ENCODE measurements around the gene OGFR.

OGFR gene

GRCh38 chr20:62769346-62770071 is 35.1 kb upstream of the OGFR start:
- DNase-seq = no peak

- no peak for DNase-seq
Observed at GRCh38 chr20:62770111-62770910, 34.3 kb upstream of the OGFR start.

- DNase-seq = no peak
Observed at GRCh38 chr20:62770916-62771315, 33.7 kb upstream of the OGFR start.

- no peak for DNase-seq
Observed at GRCh38 chr20:62771396-62772102, 33.1 kb upstream of the OGFR start.

GRCh38 chr20:62772103-62772611 is 32.5 kb upstream of the OGFR start:
- no peak for DNase-seq

GRCh38 chr20:62772619-62772989 is 32.0 kb upstream of the OGFR start:
- DNase-seq = no peak

- DNase-seq = no peak
Observed at GRCh38 chr20:62772990-62773844, 31.4 kb upstream of the OGFR start.

- no peak for DNase-seq
Observed at GRCh38 chr20:62773845-62774714, 30.6 kb upstream of the OGFR start.

GRCh38 chr20:62774762-62775161 is 29.9 kb upstream of the OGFR start:
- DNase-seq = no peak

GRCh38 chr20:62775206-62775605 is 29.4 kb upstream of the OGFR start:
- DNase-seq = no peak

- DNase-seq = no peak
Observed at GRCh38 chr20:62776035-62776691, 28.5 kb upstream of the OGFR start.

- DNase-seq = peak in 1 of 2 experiments; percentile 72
Observed at GRCh38 chr20:62776692-62777527, 27.7 kb upstream of the OGFR start.

- no peak for DNase-seq
Observed at GRCh38 chr20:62777528-62777830, 27.2 kb upstream of the OGFR start.

GRCh38 chr20:62778058-62778457 is 26.6 kb upstream of the OGFR start:
- no peak for DNase-seq

- DNase-seq = no peak
Observed at GRCh38 chr20:62778601-62779416, 25.8 kb upstream of the OGFR start.

- DNase-seq = no peak
Observed at GRCh38 chr20:62779417-62779685, 25.3 kb upstream of the OGFR start.

- DNase-seq = no peak
Observed at GRCh38 chr20:62780204-62780603, 24.4 kb upstream of the OGFR start.

GRCh38 chr20:62780696-62781095 is 23.9 kb upstream of the OGFR start:
- no peak for DNase-seq

GRCh38 chr20:62782149-62782892 is 22.3 kb upstream of the OGFR start:
- peak in 1 of 2 experiments; percentile 29 for DNase-seq
